Lower lobe of right lung (tissue), 2 donors: ENCODE data around the gene ADGRF1. TPM values are rescaled to one million over a fixed set of nuclear protein-coding genes. Genes with fewer than 3 reads are reported as not detected.

ENCODE experiments used
- ATAC-seq, 2 donors: fragments of 200-7000 bp; cut with Tn5 transposase; one replicate each; pipeline ENCODE4 v1.9.1; 2020 to 2022; ENCODE audit warnings: mild to moderate bottlenecking in 2 of 2, moderate library complexity in 2 of 2
- DNase-seq: peaks from one replicate; pipeline ENCODE4 v3.0.0-alpha.2; 2020
- H3K27ac ChIP-seq: fragments of 200-600 bp; one replicate; pipeline ENCODE4 v1.8.0; 2022
- H3K27me3 ChIP-seq: fragments of 200-600 bp; one replicate; pipeline ENCODE4 v1.8.0; 2022; ENCODE audit warnings: low read depth
- H3K36me3 ChIP-seq: fragments of 200-600 bp; one replicate; pipeline ENCODE4 v1.8.0; 2022; ENCODE audit warnings: mild to moderate bottlenecking
- H3K4me1 ChIP-seq: fragments of 200-600 bp; one replicate; pipeline ENCODE4 v1.8.0; 2022
- H3K4me3 ChIP-seq: fragments of 200-600 bp; one replicate; pipeline ENCODE4 v1.8.0; 2022; ENCODE audit warnings: mild to moderate bottlenecking
- H3K9me3 ChIP-seq: fragments of 200-600 bp; one replicate; pipeline ENCODE4 v1.8.0; 2022
- CTCF ChIP-seq: fragments of 200-600 bp; IDR thresholded peaks from one replicate; pipeline ENCODE4 v1.8.0; 2022; ENCODE audit warnings: antibody characterized with exemption, mild to moderate bottlenecking
- intact Hi-C: fragments of 100-400 bp; cut with DNase I; formaldehyde crosslinking; loops from one replicate; pipeline ENCODE4 v1.11.0; 2022
- total RNA-seq: library from RNA; stranded (reverse); fragmentation: NEBNext Ultra II Directional; extraction: Animal tissue kit (Norgen Biotek cat#: 25700); gene quantifications from one replicate; pipeline ENCODE4 v1.2.1, GENCODE V29; 2021
- donor health status: DM: no; HTN: yes; CAD: no; lungs with severe emphysema.

Gene ADGRF1
- total RNA-seq, 1 donor from 2014 or later, result 9.9 TPM

GRCh38 chr6:46949632-46950280 is 92.4 kb downstream of the ADGRF1 start:
- peak; percentile 78 for DNase-seq
- TF ChIP-seq CTCF, result no peak

GRCh38 chr6:46948699-46949098 is 93.4 kb downstream of the ADGRF1 start:
- intact Hi-C loops, result no loop called here
- ATAC-seq (peak; percentile 32 to 45), DNase-seq (no peak)
- no peaks in the 10 kb centered on the region for H3K36me3 ChIP-seq
- peak overlapping the region; percentile 1 for H3K4me3 ChIP-seq
- peak overlapping the region; percentile 82 for H3K27ac ChIP-seq
- H3K9me3 ChIP-seq, result no peaks in the 10 kb centered on the region
- H3K4me1 ChIP-seq, result peaks cover 58% of the 10 kb centered on the region
- no peak for TF ChIP-seq CTCF
- H3K27me3 ChIP-seq, result no peaks in the 10 kb centered on the region

More at GRCh38 chr6:46949632-46950280, 92.4 kb downstream of the ADGRF1 start:
- Histone ChIP-seq H3K27ac (peak overlapping the region; percentile 82), H3K4me1 (peaks cover 58% of the 10 kb centered on the region), H3K36me3 (no peaks in the 10 kb centered on the region), H3K27me3 (no peaks in the 10 kb centered on the region), H3K4me3 (no peak overlapping the region), H3K9me3 (no peaks in the 10 kb centered on the region)
- intact Hi-C loops, result no loop called here
- peak; percentile 80 to 88 for ATAC-seq

Other genes with a start within 250 kb of the ADGRF1 start
- 0.41 TPM for gene MEP1A, start 248.9 kb downstream of the ADGRF1 start, total RNA-seq
- gene ADGRF5, start 120.4 kb downstream of the ADGRF1 start, total RNA-seq, result 238 TPM